IMR-90 (cell line): ENCODE measurements around the gene PLOD1. TPM values are rescaled to one million over a fixed set of nuclear protein-coding genes. Genes with fewer than 3 reads are reported as not detected.
A peak's percentile ranks its signal among the peaks of the same experiment; 100 is the strongest.

ENCODE experiments used
- ATAC-seq: fragments of 200-7000 bp; cut with Tn5 transposase; 2 replicates; pipeline ENCODE4 v1.9.1; 2020; ENCODE audit warnings: low read depth, mild to moderate bottlenecking, moderate library complexity
- BruUV-seq: library from RNA; stranded (reverse); fragments of 400-500 nt; replicated peaks from 2 replicates; lab custom pipeline; 2021; lab: Mats Ljungman, UMichigan
- CTCF ChIA-PET: fragments of 300-600 bp; formaldehyde crosslinking; extraction: SDS; loops from one replicate; lab custom pipeline; 2021; ENCODE audit warnings: antibody characterized with exemption; lab: Yijun Ruan, JAX
- POLR2A ChIA-PET: fragments of 300-600 bp; sonication (Branson Sonifier 250); formaldehyde crosslinking; loops from one replicate; lab custom pipeline; 2022; ENCODE audit warnings: antibody characterized with exemption; ENCODE audit not compliant: unreplicated experiment; lab: Charles Lee
- DNase-seq: peaks from one replicate; pipeline ENCODE4 v3.0.0; 2013
- H2AFZ ChIP-seq: replicated peaks from 2 replicates; pipeline ENCODE3; 2013; ENCODE audit warnings: low read length, mild to moderate bottlenecking; ENCODE audit not compliant: poor library complexity
- H2AK5ac ChIP-seq: 2 replicates; pipeline ENCODE4 v1.6.1; 2013; ENCODE audit warnings: low read depth, low read length, inconsistent platforms
- H2AK9ac ChIP-seq: replicated peaks from 2 replicates; pipeline ENCODE3; 2013; ENCODE audit warnings: mild to moderate bottlenecking, low read depth, low read length, moderate library complexity; ENCODE audit not compliant: poor library complexity
- H2BK120ac ChIP-seq: 2 replicates; pipeline ENCODE4 v1.6.1; 2013; ENCODE audit warnings: low read depth, low read length, inconsistent platforms
- H2BK15ac ChIP-seq: 3 replicates; pipeline ENCODE4 v1.6.1; 2013; ENCODE audit warnings: low read depth, low read length, inconsistent platforms
- H2BK20ac ChIP-seq: 2 replicates; pipeline ENCODE4 v1.6.1; 2013; ENCODE audit warnings: low read depth, mild to moderate bottlenecking, inconsistent platforms, low read length, moderate library complexity
- H2BK5ac ChIP-seq: 2 replicates; pipeline ENCODE4 v1.6.1; 2013; ENCODE audit warnings: mild to moderate bottlenecking, low read depth, low read length, inconsistent platforms; ENCODE audit not compliant: poor library complexity, severe bottlenecking
- H3K14ac ChIP-seq: replicated peaks from 2 replicates; pipeline ENCODE4 v1.6.1; 2013; ENCODE audit warnings: low read depth, low read length, inconsistent platforms
- H3K18ac ChIP-seq: 2 replicates; pipeline ENCODE4 v1.6.1; 2013; ENCODE audit warnings: low read depth, low read length, control low read depth
- H3K23ac ChIP-seq: 2 replicates; pipeline ENCODE4 v1.6.1; 2013; ENCODE audit warnings: low read depth, low read length, inconsistent platforms
- H3K27ac ChIP-seq: 2 replicates; pipeline ENCODE4 v1.5.1; 2013; ENCODE audit warnings: mild to moderate bottlenecking, control low read depth, low read length; ENCODE audit not compliant: insufficient read depth
- H3K27me3 ChIP-seq: 2 replicates; pipeline ENCODE4 v1.6.1; 2013; ENCODE audit warnings: low read length; ENCODE audit not compliant: control insufficient read depth, insufficient read depth
- H3K36me3 ChIP-seq: 2 replicates; pipeline ENCODE4 v1.6.1; 2013; ENCODE audit warnings: low read length, mixed read lengths; ENCODE audit not compliant: control insufficient read depth, insufficient read depth
- H3K4ac ChIP-seq: 2 replicates; pipeline ENCODE4 v1.6.1; 2013; ENCODE audit warnings: low read depth, low read length, inconsistent platforms
- H3K4me1 ChIP-seq: 2 replicates; pipeline ENCODE4 v1.6.1; 2013; ENCODE audit warnings: low read length, mixed read lengths; ENCODE audit not compliant: control insufficient read depth, insufficient read depth
- H3K4me2 ChIP-seq: 2 replicates; pipeline ENCODE4 v1.6.1; 2013; ENCODE audit warnings: low read depth, mild to moderate bottlenecking, control low read depth, low read length, moderate library complexity
- H3K4me3 ChIP-seq: 2 replicates; pipeline ENCODE4 v1.5.1; 2013; ENCODE audit warnings: low read depth, mild to moderate bottlenecking, control low read depth, low read length, moderate library complexity; ENCODE audit not compliant: insufficient read depth
- H3K56ac ChIP-seq: 2 replicates; pipeline ENCODE4 v1.6.1; 2013; ENCODE audit warnings: low read length, inconsistent platforms; ENCODE audit not compliant: insufficient read depth; ENCODE audit errors: extremely low read depth
- H3K79me1 ChIP-seq, 2 experiments: 2 replicates each; pipeline ENCODE4 v1.6.1; 2013; ENCODE audit warnings: low read length in 2 of 2, inconsistent platforms in 1 of 2, low read depth in 1 of 2
- H3K9ac ChIP-seq: 2 replicates; pipeline ENCODE4 v1.6.1; 2013; ENCODE audit warnings: low read depth, low read length, control low read depth
- H3K9me1 ChIP-seq: 2 replicates; pipeline ENCODE4 v1.6.1; 2013; ENCODE audit warnings: low read length, inconsistent platforms; ENCODE audit not compliant: insufficient read depth
- H3K9me3 ChIP-seq: 2 replicates; pipeline ENCODE4 v1.6.1; 2013; ENCODE audit warnings: low read length; ENCODE audit not compliant: control insufficient read depth, insufficient read depth
- H4K20me1 ChIP-seq: 2 replicates; pipeline ENCODE4 v1.6.1; 2013; ENCODE audit warnings: low read length, inconsistent platforms; ENCODE audit not compliant: insufficient read depth
- H4K5ac ChIP-seq: 2 replicates; pipeline ENCODE4 v1.6.1; 2013; ENCODE audit warnings: mild to moderate bottlenecking, low read depth, low read length, control low read depth
- H4K8ac ChIP-seq, 2 experiments: 2 replicates each; pipeline ENCODE4 v1.6.1; 2013; ENCODE audit warnings: low read depth in 2 of 2, low read length in 2 of 2, control low read depth in 1 of 2, inconsistent platforms in 1 of 2
- H4K91ac ChIP-seq: 2 replicates; pipeline ENCODE4 v1.6.1; 2013; ENCODE audit warnings: low read depth, low read length, inconsistent platforms; ENCODE audit not compliant: insufficient read depth
- NFE2L2 ChIP-seq: fragments of 150-350 bp; IDR thresholded peaks from 2 replicates; pipeline ENCODE4 v1.6.1; 2016; ENCODE audit warnings: low read depth, mild to moderate bottlenecking, low read length
- RAD21 ChIP-seq: IDR thresholded peaks from 2 replicates; pipeline ENCODE4 v1.6.1; 2012; ENCODE audit warnings: low read length, improper control_type of control experiment
- SMC3 ChIP-seq: fragments of 150-350 bp; IDR thresholded peaks from 2 replicates; pipeline ENCODE4 v1.6.1; 2016; ENCODE audit warnings: low read depth, mild to moderate bottlenecking, antibody characterized with exemption, low read length, moderate library complexity
- WGBS, 2 experiments: methylation state at CpG; one replicate each; pipeline versions ENCODE4 v1.1.5 to v1.1.7; 2013; ENCODE audit warnings: missing lambda C conversion rate in 2 of 2; ENCODE audit not compliant: insufficient read length in 1 of 2; ENCODE audit errors: extremely low coverage in 2 of 2; 5-methylcytosine and 5-hydroxymethylcytosine counted together
- dilution Hi-C: fragments of 300-500 bp; cut with HindIII; formaldehyde crosslinking; loops from one replicate; pipeline ENCODE4 v1.14.3; 2018; ENCODE audit warnings: low sequenced_read_pairs; ENCODE audit not compliant: unreplicated experiment
- in situ Hi-C: fragments of 300-500 bp; cut with MboI; formaldehyde crosslinking; loops from 3 replicates; pipeline ENCODE4 v1.14.3; 2019; ENCODE audit warnings: low sequenced_read_pairs, inconsistent platforms, mixed read lengths
- intact Hi-C: fragments of 100-400 bp; cut with micrococcal nuclease; formaldehyde crosslinking; loops from 2 replicates; pipeline ENCODE4 v1.10.0; 2022
- polyA plus RNA-seq, 3 experiments: library from polyadenylated mRNA; depleted of rRNA; stranded (reverse); fragments of >200 nt; gene quantifications; 2 replicates each; pipeline ENCODE4 v1.2.3, GENCODE V29; 2012; ENCODE audit warnings: low replicate concordance in 1 of 3
- total RNA-seq: library from RNA; depleted of rRNA; stranded (reverse); fragments of >200 nt; gene quantifications from 2 replicates; pipeline ENCODE4 v1.2.3, GENCODE V29; 2012
- TF ChIP-seq, protein P1 (sequence below): conservative IDR thresholded peaks from 2 replicates; pipeline ENCODE4 v1.5.1; 2012; ENCODE audit warnings: mild to moderate bottlenecking, low read depth, low read length, improper control_type of control experiment
- TF ChIP-seq, protein P2 (sequence below): fragments of 150-350 bp; IDR thresholded peaks from 2 replicates; pipeline ENCODE4 v1.6.1; 2017; ENCODE audit warnings: mild to moderate bottlenecking, antibody characterized with exemption, low read length, low read depth

The PLOD1 gene
- total and polyA plus RNA-seq, 2 of the 4 experiments (the other 2 are of a cell fraction): 283 to 609 TPM

DNA sequence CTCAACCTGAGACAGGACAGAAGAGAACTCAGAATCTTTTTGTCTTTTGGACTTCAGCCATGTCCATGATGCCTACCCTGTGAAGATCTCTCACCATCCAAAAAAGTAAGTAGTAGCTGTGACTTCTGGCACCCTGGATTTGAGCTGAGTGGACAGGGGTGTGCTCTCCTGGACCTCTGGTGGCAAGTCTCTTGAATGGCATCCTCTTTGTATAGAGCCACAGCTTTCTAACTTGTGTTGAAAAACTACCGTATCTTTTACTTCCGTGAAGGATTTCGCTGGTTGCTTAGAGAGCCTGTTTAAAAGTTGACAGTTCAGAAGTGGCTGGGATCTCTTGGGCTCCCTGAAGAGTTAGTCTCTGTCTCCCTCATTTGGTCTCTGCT is 47.5 kb downstream of the PLOD1 start:
- H2BK5ac ChIP-seq: no peak overlapping the region
- no peak overlapping the region for H3K9ac ChIP-seq
- ATAC-seq (no peak), DNase-seq (peak; percentile 46)
- H3K9me1 ChIP-seq: peaks cover 4% of the 10 kb centered on the region; the same call in 1 of the 2 replicates
- BruUV-seq: no TSS peak
- H3K9me3 ChIP-seq: no peaks in the 10 kb centered on the region
- H3K27ac ChIP-seq: no peak overlapping the region
- H4K5ac ChIP-seq: no peak overlapping the region
- dilution Hi-C loops: no loop called here
- no peak overlapping the region for H3K18ac ChIP-seq
- in situ Hi-C loops: no loop called here
- H4K20me1 ChIP-seq: peaks cover 19% of the 10 kb centered on the region
- H4K91ac ChIP-seq: no peak overlapping the region
- H3K14ac ChIP-seq: no peak overlapping the region
- H3K23ac ChIP-seq: no peak overlapping the region
- H2BK120ac ChIP-seq: no peak overlapping the region
- no peak overlapping the region for H2AK9ac ChIP-seq
- no peak overlapping the region for H2BK15ac ChIP-seq
- ChIA-PET CTCF (interaction anchor here (0.9 kb wide), 1 partner anchor 15 kb away, joined by 4 read pairs; no protein-coding TSS in a partner anchor), POLR2A (interaction anchor here (0.6 to 0.9 kb wide), 2 partner anchors 73 to 1509 kb away, joined by 3 to 6 read pairs; no protein-coding TSS in a partner anchor)
- TF ChIP-seq, protein P1, sequence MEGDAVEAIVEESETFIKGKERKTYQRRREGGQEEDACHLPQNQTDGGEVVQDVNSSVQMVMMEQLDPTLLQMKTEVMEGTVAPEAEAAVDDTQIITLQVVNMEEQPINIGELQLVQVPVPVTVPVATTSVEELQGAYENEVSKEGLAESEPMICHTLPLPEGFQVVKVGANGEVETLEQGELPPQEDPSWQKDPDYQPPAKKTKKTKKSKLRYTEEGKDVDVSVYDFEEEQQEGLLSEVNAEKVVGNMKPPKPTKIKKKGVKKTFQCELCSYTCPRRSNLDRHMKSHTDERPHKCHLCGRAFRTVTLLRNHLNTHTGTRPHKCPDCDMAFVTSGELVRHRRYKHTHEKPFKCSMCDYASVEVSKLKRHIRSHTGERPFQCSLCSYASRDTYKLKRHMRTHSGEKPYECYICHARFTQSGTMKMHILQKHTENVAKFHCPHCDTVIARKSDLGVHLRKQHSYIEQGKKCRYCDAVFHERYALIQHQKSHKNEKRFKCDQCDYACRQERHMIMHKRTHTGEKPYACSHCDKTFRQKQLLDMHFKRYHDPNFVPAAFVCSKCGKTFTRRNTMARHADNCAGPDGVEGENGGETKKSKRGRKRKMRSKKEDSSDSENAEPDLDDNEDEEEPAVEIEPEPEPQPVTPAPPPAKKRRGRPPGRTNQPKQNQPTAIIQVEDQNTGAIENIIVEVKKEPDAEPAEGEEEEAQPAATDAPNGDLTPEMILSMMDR: peak; percentile 41
- TF ChIP-seq RAD21: peak; percentile 39
- peak; percentile 40; the same call in 1 of the 2 replicates for TF ChIP-seq SMC3
- TF ChIP-seq, protein P2, sequence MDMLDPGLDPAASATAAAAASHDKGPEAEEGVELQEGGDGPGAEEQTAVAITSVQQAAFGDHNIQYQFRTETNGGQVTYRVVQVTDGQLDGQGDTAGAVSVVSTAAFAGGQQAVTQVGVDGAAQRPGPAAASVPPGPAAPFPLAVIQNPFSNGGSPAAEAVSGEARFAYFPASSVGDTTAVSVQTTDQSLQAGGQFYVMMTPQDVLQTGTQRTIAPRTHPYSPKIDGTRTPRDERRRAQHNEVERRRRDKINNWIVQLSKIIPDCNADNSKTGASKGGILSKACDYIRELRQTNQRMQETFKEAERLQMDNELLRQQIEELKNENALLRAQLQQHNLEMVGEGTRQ: no peak
- no peak for TF ChIP-seq NFE2L2
- no peak overlapping the region for H3K56ac ChIP-seq
- H3K4me3 ChIP-seq: no peak overlapping the region
- H4K8ac ChIP-seq: no peak overlapping the region
- peaks cover 5% of the 10 kb centered on the region for H3K4me1 ChIP-seq
- no peak overlapping the region for H3K4ac ChIP-seq
- no CpG with 5 or more reads among the region's 3 CpGs for WGBS, 2 experiments
- H3K4me2 ChIP-seq: no peak overlapping the region
- H3K79me1 ChIP-seq: peaks cover 43 to 46% of the 10 kb centered on the region in 2 experiments
- no peaks in the 10 kb centered on the region for H3K27me3 ChIP-seq
- intact Hi-C loops: no loop called here
- no peak overlapping the region for H2BK20ac ChIP-seq
- H2AFZ ChIP-seq: no peak overlapping the region
- peaks cover 29% of the 10 kb centered on the region for H3K36me3 ChIP-seq
- H2AK5ac ChIP-seq: no peak overlapping the region
